Mesendoderm (in vitro differentiated cells): ENCODE results near the gene GAPVD1.
"Not testable (repeated sequence)": the region's sequence is repeated elsewhere in the genome, so short reads cannot be mapped to it uniquely, and the experiment has no call there.

Experiments
- DNase-seq: peaks from one replicate; pipeline ENCODE4 v3.0.0; 2013
- H2AK5ac ChIP-seq: 2 replicates; pipeline ENCODE4 v1.6.1; 2013; ENCODE audit warnings: low read length, inconsistent platforms
- H2BK120ac ChIP-seq: 2 replicates; pipeline ENCODE4 v1.6.1; 2013; ENCODE audit warnings: low read depth, mild to moderate bottlenecking, low read length, moderate library complexity, mixed read lengths
- H2BK15ac ChIP-seq: replicated peaks from 2 replicates; pipeline ENCODE4 v1.6.1; 2013; ENCODE audit warnings: low read depth, mild to moderate bottlenecking, moderate library complexity
- H2BK5ac ChIP-seq: 2 replicates; pipeline ENCODE4 v1.6.1; 2013; ENCODE audit warnings: low read length, inconsistent platforms
- H3K18ac ChIP-seq: 2 replicates; pipeline ENCODE4 v1.6.1; 2013; ENCODE audit warnings: mild to moderate bottlenecking, low read length, mixed read lengths
- H3K23ac ChIP-seq: one replicate; pipeline ENCODE4 v1.6.1; 2013; ENCODE audit warnings: low read length
- H3K27ac ChIP-seq: 2 replicates; pipeline ENCODE4 v1.5.1; 2013; ENCODE audit warnings: low read depth, mild to moderate bottlenecking, inconsistent platforms, low read length, moderate library complexity
- H3K27me3 ChIP-seq: 2 replicates; pipeline ENCODE4 v1.6.1; 2013; ENCODE audit warnings: low read length, control low read depth, mild to moderate bottlenecking, inconsistent platforms; ENCODE audit not compliant: insufficient read depth, poor library complexity
- H3K36me3 ChIP-seq: 2 replicates; pipeline ENCODE4 v1.6.1; 2013; ENCODE audit warnings: low read length, inconsistent platforms; ENCODE audit not compliant: control insufficient read depth, insufficient read depth
- H3K4ac ChIP-seq: one replicate; pipeline ENCODE4 v1.6.1; 2013; ENCODE audit warnings: low read depth, mild to moderate bottlenecking, low read length, moderate library complexity
- H3K4me1 ChIP-seq: 2 replicates; pipeline ENCODE4 v1.6.1; 2013; ENCODE audit warnings: low read depth, low read length, inconsistent platforms; ENCODE audit not compliant: control insufficient read depth
- H3K4me2 ChIP-seq: 2 replicates; pipeline ENCODE4 v1.6.1; 2013; ENCODE audit warnings: low read length
- H3K4me3 ChIP-seq: 2 replicates; pipeline ENCODE4 v1.5.1; 2013; ENCODE audit warnings: mild to moderate bottlenecking, low read length
- H3K56ac ChIP-seq: one replicate; pipeline ENCODE4 v1.6.1; 2013; ENCODE audit warnings: low read length
- H3K79me1 ChIP-seq: 2 replicates; pipeline ENCODE4 v1.6.1; 2013; ENCODE audit warnings: low read length, inconsistent platforms
- H3K79me2 ChIP-seq: 2 replicates; pipeline ENCODE4 v1.6.1; 2013; ENCODE audit warnings: mild to moderate bottlenecking, low read length; ENCODE audit not compliant: control insufficient read depth, insufficient read depth
- H3K9ac ChIP-seq: 2 replicates; pipeline ENCODE4 v1.6.1; 2013; ENCODE audit warnings: low read length, inconsistent platforms
- H4K5ac ChIP-seq: one replicate; pipeline ENCODE4 v1.6.1; 2013; ENCODE audit warnings: low read length
- H4K8ac ChIP-seq: one replicate; pipeline ENCODE4 v1.6.1; 2013; ENCODE audit warnings: low read depth, mild to moderate bottlenecking, control low read depth, low read length, moderate library complexity
- WGBS: extraction: QIAGEN DNeasy Blood & Tissue Kit; methylation state at CpG from one replicate; pipeline ENCODE4 v1.1.7; 2013; ENCODE audit warnings: low lambda C conversion rate, missing lambda C conversion rate; ENCODE audit not compliant: insufficient coverage; ENCODE audit errors: extremely low coverage; 5-methylcytosine and 5-hydroxymethylcytosine counted together

GAPVD1 gene

DNA sequence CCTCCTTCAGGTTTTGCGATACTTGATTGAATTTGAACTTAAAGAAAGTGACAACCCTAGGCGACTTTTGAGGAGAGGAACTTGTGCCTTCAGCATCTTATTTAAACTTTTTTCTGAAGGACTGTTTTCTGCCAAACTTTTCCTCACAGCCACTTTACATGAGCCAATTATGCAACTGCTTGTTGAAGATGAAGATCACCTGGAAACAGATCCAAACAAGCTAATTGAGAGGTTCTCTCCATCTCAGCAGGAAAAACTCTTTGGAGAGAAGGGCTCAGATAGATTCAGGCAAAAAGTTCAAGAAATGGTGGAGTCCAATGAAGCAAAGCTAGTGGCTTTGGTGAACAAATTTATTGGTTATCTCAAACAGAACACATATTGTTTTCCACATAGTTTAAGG, 40.6 kb downstream of the GAPVD1 start:
- no peak overlapping the region for H4K8ac ChIP-seq
- H3K36me3 ChIP-seq: no peaks in the 10 kb centered on the region
- no peak for DNase-seq
- no peak overlapping the region for H2BK15ac ChIP-seq
- no peak overlapping the region for H2BK5ac ChIP-seq
- H3K4me1 ChIP-seq: no peaks in the 10 kb centered on the region
- H3K27me3 ChIP-seq: no peaks in the 10 kb centered on the region
- H3K79me2 ChIP-seq: no peaks in the 10 kb centered on the region
- H3K4ac ChIP-seq: no peak overlapping the region
- no peak overlapping the region for H3K9ac ChIP-seq
- no peak overlapping the region for H3K56ac ChIP-seq
- H3K27ac ChIP-seq: no peak overlapping the region
- no peak overlapping the region for H3K4me3 ChIP-seq
- H4K5ac ChIP-seq: no peak overlapping the region
- H3K79me1 ChIP-seq: peaks cover 2% of the 10 kb centered on the region
- no peak overlapping the region for H3K23ac ChIP-seq
- no peak overlapping the region for H3K18ac ChIP-seq
- WGBS: no CpG with 5 or more reads among the region's 2 CpGs
- H2BK120ac ChIP-seq: no peak overlapping the region
- H3K4me2 ChIP-seq: no peak overlapping the region
- H2AK5ac ChIP-seq: no peak overlapping the region

DNA sequence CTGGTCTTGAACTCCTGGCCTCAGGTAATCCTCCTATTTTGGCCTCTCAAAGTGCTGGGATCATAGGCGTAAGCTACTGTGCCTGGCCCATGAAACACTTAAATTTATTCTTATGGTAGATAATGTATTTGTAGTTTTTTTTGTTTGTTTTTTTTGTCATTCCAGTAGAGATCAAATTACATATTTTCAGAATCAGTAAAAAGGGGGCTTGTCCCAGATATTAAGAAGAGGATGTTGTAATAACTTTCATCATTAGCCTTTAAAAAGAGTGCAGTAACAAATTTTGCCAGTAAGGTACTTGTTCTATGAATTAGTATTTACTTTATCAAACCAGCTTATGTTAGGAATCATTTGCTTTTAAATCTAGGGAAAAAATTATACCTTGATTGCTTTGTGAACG, 42.6 kb downstream of the GAPVD1 start:
- H2BK15ac ChIP-seq: no peak overlapping the region
- WGBS: no CpG with 5 or more reads among the region's 2 CpGs
- H2BK120ac ChIP-seq: no peak overlapping the region
- no peaks in the 10 kb centered on the region for H3K79me1 ChIP-seq
- no peak overlapping the region for H2BK5ac ChIP-seq
- H3K27me3 ChIP-seq: no peaks in the 10 kb centered on the region
- H4K5ac ChIP-seq: no peak overlapping the region
- H3K36me3 ChIP-seq: peaks cover 2% of the 10 kb centered on the region
- no peak overlapping the region for H3K27ac ChIP-seq
- no peak overlapping the region for H3K56ac ChIP-seq
- DNase-seq: no peak
- H4K8ac ChIP-seq: no peak overlapping the region
- no peaks in the 10 kb centered on the region for H3K79me2 ChIP-seq
- H3K18ac ChIP-seq: no peak overlapping the region
- H3K9ac ChIP-seq: no peak overlapping the region
- H3K4me1 ChIP-seq: no peaks in the 10 kb centered on the region
- no peak overlapping the region for H3K4ac ChIP-seq
- H2AK5ac ChIP-seq: no peak overlapping the region
- no peak overlapping the region for H3K4me3 ChIP-seq
- H3K23ac ChIP-seq: no peak overlapping the region
- no peak overlapping the region for H3K4me2 ChIP-seq

DNA sequence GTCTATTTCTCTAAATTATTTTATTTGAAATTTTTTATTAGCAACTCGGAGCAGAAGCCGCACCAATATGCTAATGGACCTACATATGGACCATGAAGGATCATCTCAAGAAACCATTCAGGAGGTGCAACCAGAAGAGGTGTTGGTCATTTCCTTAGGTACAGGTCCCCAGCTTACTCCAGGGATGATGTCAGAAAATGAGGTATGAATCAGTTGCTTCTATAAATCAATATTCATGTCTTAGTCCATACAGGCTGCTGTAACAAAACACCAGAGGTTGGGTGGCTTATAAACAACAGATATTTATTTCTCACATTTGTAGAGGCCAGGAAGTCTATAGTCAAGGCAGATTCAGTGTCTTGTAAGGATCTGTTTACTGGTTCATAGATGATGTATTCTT, 50.8 kb downstream of the GAPVD1 start:
- H4K5ac ChIP-seq: no peak overlapping the region
- H2AK5ac ChIP-seq: no peak overlapping the region
- no peak overlapping the region for H3K9ac ChIP-seq
- no CpG with 5 or more reads among the region's 2 CpGs for WGBS
- no peak overlapping the region for H3K4ac ChIP-seq
- H2BK120ac ChIP-seq: no peak overlapping the region
- H4K8ac ChIP-seq: no peak overlapping the region
- H3K4me3 ChIP-seq: no peak overlapping the region
- no peak for DNase-seq
- peaks cover 5% of the 10 kb centered on the region for H3K36me3 ChIP-seq
- no peak overlapping the region for H3K27ac ChIP-seq
- no peaks in the 10 kb centered on the region for H3K27me3 ChIP-seq
- H3K4me1 ChIP-seq: no peaks in the 10 kb centered on the region
- H3K4me2 ChIP-seq: no peak overlapping the region
- H3K56ac ChIP-seq: no peak overlapping the region
- no peak overlapping the region for H3K23ac ChIP-seq
- no peak overlapping the region for H3K18ac ChIP-seq
- no peaks in the 10 kb centered on the region for H3K79me1 ChIP-seq
- H3K79me2 ChIP-seq: no peaks in the 10 kb centered on the region
- no peak overlapping the region for H2BK5ac ChIP-seq
- no peak overlapping the region for H2BK15ac ChIP-seq

DNA sequence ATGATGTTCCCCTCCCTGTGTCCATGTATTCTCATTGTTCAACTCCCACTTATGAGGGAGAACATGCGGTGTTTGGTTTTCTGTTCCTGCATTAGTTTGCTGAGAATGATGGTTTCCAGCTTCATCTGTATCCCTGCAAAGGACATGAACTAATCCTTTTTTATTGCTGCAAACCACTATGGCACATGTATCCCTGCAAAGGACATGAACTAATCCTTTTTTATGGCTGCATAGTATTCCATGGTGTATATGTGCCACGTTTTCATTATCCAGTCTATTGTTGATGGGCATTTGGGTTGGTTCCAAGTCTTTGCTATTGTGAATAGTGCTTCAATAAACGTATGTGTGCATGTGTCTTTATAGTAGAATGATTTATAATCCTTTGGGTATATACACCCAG, 54.7 kb downstream of the GAPVD1 start:
- not testable (repeated sequence) for H3K23ac ChIP-seq, H3K9ac ChIP-seq, H3K27ac ChIP-seq, H4K5ac ChIP-seq, H3K18ac ChIP-seq, H3K4ac ChIP-seq, H2BK5ac ChIP-seq, H3K79me1 ChIP-seq, H4K8ac ChIP-seq, H3K56ac ChIP-seq, H3K36me3 ChIP-seq, H3K4me3 ChIP-seq, H2BK120ac ChIP-seq, H3K4me1 ChIP-seq, H3K27me3 ChIP-seq, H3K79me2 ChIP-seq, H2AK5ac ChIP-seq, DNase-seq, H2BK15ac ChIP-seq, H3K4me2 ChIP-seq
- no CpG with 5 or more reads among the region's 3 CpGs for WGBS

DNA sequence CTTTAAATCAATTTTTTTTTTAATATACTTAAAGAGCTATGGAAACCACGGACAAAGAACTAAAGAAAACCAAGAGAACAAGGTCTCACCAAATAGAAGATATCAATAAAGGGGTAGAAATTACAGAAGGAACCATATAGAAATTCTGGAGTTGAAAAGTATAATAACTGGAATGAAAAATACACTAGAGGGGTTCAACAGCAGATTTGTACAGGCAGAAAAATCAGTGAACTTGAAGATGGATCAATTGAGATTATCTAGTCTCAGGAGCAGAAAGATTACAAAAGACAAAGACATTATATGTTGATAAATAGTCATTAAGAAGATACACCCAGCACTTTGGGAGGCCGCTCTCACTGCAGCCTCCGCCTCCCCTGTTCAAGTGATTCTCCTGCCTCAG, 56.1 kb downstream of the GAPVD1 start:
- Histone ChIP-seq H3K56ac (no peak overlapping the region), H3K23ac (no peak overlapping the region), H4K8ac (no peak overlapping the region), H3K27me3 (no peaks in the 10 kb centered on the region), H3K4me3 (no peak overlapping the region), H3K79me1 (no peaks in the 10 kb centered on the region), H2BK120ac (no peak overlapping the region), H2AK5ac (no peak overlapping the region), H3K79me2 (no peaks in the 10 kb centered on the region), H3K4me2 (no peak overlapping the region), H3K4ac (no peak overlapping the region), H3K4me1 (no peaks in the 10 kb centered on the region), H4K5ac (no peak overlapping the region), H3K27ac (no peak overlapping the region), H3K9ac (no peak overlapping the region), H3K18ac (no peak overlapping the region), H2BK15ac (no peak overlapping the region), H2BK5ac (no peak overlapping the region), H3K36me3 (peaks cover 3% of the 10 kb centered on the region)
- DNase-seq: no peak
- WGBS: no CpG with 5 or more reads among the region's 3 CpGs

DNA sequence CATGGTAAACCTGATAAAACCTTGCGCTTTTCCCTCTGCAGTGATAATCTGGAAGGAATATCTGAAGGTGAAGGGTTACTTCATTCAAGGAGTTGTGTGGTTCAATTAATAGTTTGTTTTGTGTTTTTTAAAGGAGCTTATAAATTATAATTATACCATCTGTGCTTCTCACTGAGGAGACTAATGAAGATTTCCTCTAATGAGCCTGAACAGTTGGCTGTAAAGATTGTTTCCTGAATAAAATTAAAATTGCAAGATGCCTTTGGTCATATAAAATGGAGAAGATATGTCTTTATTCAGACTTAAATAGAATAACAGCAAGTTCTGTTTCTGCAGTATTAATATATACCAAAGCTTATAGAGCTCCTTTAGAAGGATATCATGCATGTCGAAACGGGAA, 59.9 kb downstream of the GAPVD1 start:
- Histone ChIP-seq H3K4me1 (no peaks in the 10 kb centered on the region), H3K79me1 (no peaks in the 10 kb centered on the region), H3K79me2 (no peaks in the 10 kb centered on the region), H3K4me3 (no peak overlapping the region), H4K5ac (no peak overlapping the region), H3K27me3 (no peaks in the 10 kb centered on the region), H2BK5ac (no peak overlapping the region), H3K23ac (no peak overlapping the region), H3K27ac (no peak overlapping the region), H2BK120ac (no peak overlapping the region), H2BK15ac (no peak overlapping the region), H3K9ac (no peak overlapping the region), H3K4me2 (no peak overlapping the region), H3K36me3 (peaks cover 2% of the 10 kb centered on the region), H3K56ac (no peak overlapping the region), H3K18ac (no peak overlapping the region), H3K4ac (no peak overlapping the region), H2AK5ac (no peak overlapping the region), H4K8ac (no peak overlapping the region)
- WGBS: no CpG with 5 or more reads among the region's 3 CpGs
- DNase-seq: no peak
